HepG2 (cell line): ENCODE results near the gene TATDN2. TPM values are rescaled to one million over a fixed set of nuclear protein-coding genes. Genes with fewer than 3 reads are reported as not detected.
A peak's percentile ranks its signal among the peaks of the same experiment; 100 is the strongest.

ENCODE experiments used
- ATAC-seq: fragments of 200-7000 bp; cut with Tn5 transposase; 3 replicates; pipeline ENCODE4 v1.9.1; 2020; ENCODE audit warnings: mild to moderate bottlenecking, moderate library complexity
- BruUV-seq: library from RNA; stranded (reverse); fragments of 400-500 nt; replicated peaks from 2 replicates; lab custom pipeline; 2021; lab: Mats Ljungman, UMichigan
- CTCF ChIA-PET: fragments of 300-600 bp; formaldehyde crosslinking; extraction: SDS; loops from one replicate; lab custom pipeline; 2021; ENCODE audit warnings: low total read pairs, inconsistent platforms, low intra/inter-chr PET ratio; lab: Yijun Ruan, JAX
- POLR2A ChIA-PET: fragments of 350-600 bp; sonication (Branson Sonifier 250); formaldehyde crosslinking; loops from one replicate; lab custom pipeline; 2020; ENCODE audit warnings: antibody characterized with exemption, inconsistent platforms; lab: Yijun Ruan, JAX
- DNase-seq: peaks from one replicate; pipeline ENCODE4 v3.0.0-alpha.2; 2015; ENCODE audit warnings: low spot score
- FAIRE-seq: peaks from 3 replicates; lab custom pipeline; 2011; peaks lifted over from hg19 to GRCh38; lab: Jason Lieb, UNC
- H2AFZ ChIP-seq: one replicate; pipeline ENCODE4 v1.6.1; 2011; ENCODE audit warnings: low read length, inconsistent platforms
- H3K27ac ChIP-seq: fragments of 300-600 bp; 3 replicates; pipeline ENCODE4 v1.8.0; 2011; ENCODE audit warnings: mixed run types, mild to moderate bottlenecking, mixed read lengths, low read length, inconsistent platforms; ENCODE audit not compliant: insufficient read depth; ENCODE audit errors: extremely low read length
- H3K27me3 ChIP-seq, 2 experiments: fragments of 200-600 bp in 1 of 2; 2 replicates in 1 of 2; 3 replicates in 1 of 2; pipeline versions ENCODE4 v1.6.0 to v1.8.0; 2011; ENCODE audit warnings: low read length in 2 of 2, mild to moderate bottlenecking in 2 of 2, moderate library complexity in 2 of 2, inconsistent platforms in 1 of 2; ENCODE audit not compliant: insufficient read depth in 2 of 2, control insufficient read depth in 1 of 2
- H3K36me3 ChIP-seq, 2 experiments: fragments of 200-600 bp in 1 of 2; replicated peaks in 1 of 2; 2 replicates in 1 of 2; 3 replicates in 1 of 2; pipeline versions ENCODE4 v1.5.1 to v1.8.0; 2011; ENCODE audit warnings: low read length in 2 of 2, inconsistent platforms in 1 of 2; ENCODE audit not compliant: insufficient read depth in 2 of 2, control insufficient read depth in 1 of 2
- H3K4me1 ChIP-seq: 2 replicates; pipeline ENCODE4 v1.5.1; 2012; ENCODE audit warnings: low read length, inconsistent platforms; ENCODE audit not compliant: insufficient read depth
- H3K4me2 ChIP-seq: 2 replicates; pipeline ENCODE4 v1.6.0; 2011; ENCODE audit warnings: low read depth, low read length, inconsistent platforms
- H3K4me3 ChIP-seq, 3 experiments: fragments of 200-600 bp in 1 of 3; sonication (generic), shearing (Covaris generic) in 1 of 3; replicated peaks in 1 of 3; 2 replicates each; pipeline ENCODE4 v1.5.1; 2011 to 2016; ENCODE audit warnings: low read length in 3 of 3, inconsistent platforms in 2 of 3, low read depth in 2 of 3, mild to moderate bottlenecking in 2 of 3, control low read depth in 1 of 3, mixed read lengths in 1 of 3; ENCODE audit not compliant: insufficient read depth in 1 of 3
- H3K79me2 ChIP-seq: one replicate; pipeline ENCODE4 v1.6.1; 2011; ENCODE audit warnings: low read length, inconsistent platforms; ENCODE audit not compliant: insufficient read depth
- H3K9ac ChIP-seq: 2 replicates; pipeline ENCODE4 v1.6.0; 2011; ENCODE audit warnings: mild to moderate bottlenecking, low read depth, low read length, inconsistent platforms; ENCODE audit not compliant: insufficient read depth
- H3K9me3 ChIP-seq: 2 replicates; pipeline ENCODE4 v1.5.1; 2012; ENCODE audit warnings: mild to moderate bottlenecking, low read length
- H4K20me1 ChIP-seq: 2 replicates; pipeline ENCODE4 v1.6.0; 2011; ENCODE audit warnings: inconsistent platforms, mild to moderate bottlenecking, low read length, moderate library complexity; ENCODE audit not compliant: insufficient read depth
- ADNP ChIP-seq: sonication (generic); formaldehyde crosslinking; IDR thresholded peaks from 2 replicates; pipeline ENCODE4 v1.4.0; 2020; ENCODE audit warnings: missing genetic modification reagents
- BORCS8-MEF2B ChIP-seq: sonication (generic); formaldehyde crosslinking; IDR thresholded peaks from 2 replicates; pipeline ENCODE4 v1.8.0; 2022; ENCODE audit warnings: mild to moderate bottlenecking, missing genetic modification reagents
- CBX1 ChIP-seq: IDR thresholded peaks from one replicate; pipeline ENCODE4 v1.6.1; 2016; ENCODE audit warnings: antibody characterized with exemption, low read depth
- CBX2 ChIP-seq, 2 experiments: fragments of 200-600 bp in 1 of 2; sonication (generic); formaldehyde crosslinking in 1 of 2; IDR thresholded peaks; 2 replicates each; pipeline versions ENCODE4 v1.7.0 to v1.8.1; 2018 to 2022; ENCODE audit warnings: low read depth in 2 of 2, low read length in 1 of 2, mild to moderate bottlenecking in 1 of 2, missing genetic modification reagents in 1 of 2
- CENPBD1 ChIP-seq: sonication (generic); formaldehyde crosslinking; IDR thresholded peaks from 2 replicates; pipeline ENCODE4 v1.8.0; 2022; ENCODE audit warnings: missing genetic modification reagents, low read depth, mild to moderate bottlenecking, borderline replicate concordance
- ETV6 ChIP-seq: sonication (generic); formaldehyde crosslinking; conservative IDR thresholded peaks from 2 replicates; pipeline ENCODE4 v1.4.0; 2020; ENCODE audit warnings: missing genetic modification reagents
- HOXA9 ChIP-seq: sonication (generic); formaldehyde crosslinking; IDR thresholded peaks from 2 replicates; pipeline ENCODE4 v1.8.1; 2022; ENCODE audit warnings: missing genetic modification reagents, mild to moderate bottlenecking, moderate library complexity, borderline replicate concordance
- HOXD1 ChIP-seq: sonication (generic); formaldehyde crosslinking; IDR thresholded peaks from 2 replicates; pipeline ENCODE4 v1.5.0; 2020; ENCODE audit warnings: missing genetic modification reagents
- KLF11 ChIP-seq: IDR thresholded peaks from 2 replicates; pipeline ENCODE4 v1.6.1; 2016; ENCODE audit warnings: missing compliant biosample characterization
- NCOA1 ChIP-seq: sonication (generic); formaldehyde crosslinking; IDR thresholded peaks from 2 replicates; pipeline ENCODE4 v1.9.0; 2021; ENCODE audit warnings: missing genetic modification reagents
- POLR2A ChIP-seq, 2 experiments: IDR thresholded peaks; 2 replicates each; pipeline ENCODE4 v1.6.1; 2011; ENCODE audit warnings: low read depth in 2 of 2, low read length in 2 of 2, mild to moderate bottlenecking in 1 of 2, moderate library complexity in 1 of 2; ENCODE audit not compliant: insufficient read depth in 1 of 2
- POLR2AphosphoS2 ChIP-seq: IDR thresholded peaks from 2 replicates; pipeline ENCODE4 v1.6.1; 2011; ENCODE audit warnings: low read depth, low read length, improper control_type of control experiment
- RBFOX2 ChIP-seq: fragments of 200-400 bp; formaldehyde crosslinking; IDR thresholded peaks from 2 replicates; pipeline ENCODE4 v1.6.1; 2017; ENCODE audit warnings: low read depth, mild to moderate bottlenecking, low read length
- RBM22 ChIP-seq: fragments of 200-400 bp; formaldehyde crosslinking; optimal IDR thresholded peaks from 2 replicates; pipeline ENCODE3; 2017; ENCODE audit warnings: mild to moderate bottlenecking, low read length, moderate library complexity
- REL ChIP-seq: sonication (generic); formaldehyde crosslinking; conservative IDR thresholded peaks from 2 replicates; pipeline ENCODE4 v1.8.0; 2022; ENCODE audit warnings: mild to moderate bottlenecking, missing genetic modification reagents, moderate library complexity
- SRSF1 ChIP-seq: fragments of 200-400 bp; formaldehyde crosslinking; optimal IDR thresholded peaks from 2 replicates; pipeline ENCODE3; 2017; ENCODE audit warnings: mild to moderate bottlenecking, low read depth, low read length, moderate library complexity
- THYN1 ChIP-seq: sonication (generic); formaldehyde crosslinking; IDR thresholded peaks from 2 replicates; pipeline ENCODE4 v1.8.1; 2023; ENCODE audit warnings: low read depth, mild to moderate bottlenecking, moderate library complexity, missing genetic modification reagents, borderline replicate concordance
- ZBTB34 ChIP-seq: sonication (generic); formaldehyde crosslinking; IDR thresholded peaks from 2 replicates; pipeline ENCODE4 v1.8.0; 2022; ENCODE audit warnings: mild to moderate bottlenecking, missing genetic modification reagents
- ZNF468 ChIP-seq: sonication (generic); formaldehyde crosslinking; IDR thresholded peaks from 2 replicates; pipeline ENCODE4 v1.8.0; 2022; ENCODE audit warnings: mild to moderate bottlenecking, moderate library complexity, missing genetic modification reagents
- ZNF607 ChIP-seq: sonication (generic); formaldehyde crosslinking; IDR thresholded peaks from 2 replicates; pipeline ENCODE4 v1.5.1; 2020; ENCODE audit warnings: missing genetic modification reagents, mild to moderate bottlenecking, borderline replicate concordance
- ZNF746 ChIP-seq: sonication (generic); formaldehyde crosslinking; IDR thresholded peaks from 2 replicates; pipeline ENCODE4 v1.8.0; 2022; ENCODE audit warnings: mild to moderate bottlenecking, missing genetic modification reagents
- ZNF773 ChIP-seq: sonication (generic); formaldehyde crosslinking; IDR thresholded peaks from 2 replicates; pipeline ENCODE4 v1.4.0; 2020; ENCODE audit warnings: missing genetic modification reagents, borderline replicate concordance
- ZNF83 ChIP-seq: sonication (generic); formaldehyde crosslinking; IDR thresholded peaks from 2 replicates; pipeline ENCODE4 v1.4.0; 2020; ENCODE audit warnings: missing genetic modification reagents, mild to moderate bottlenecking, borderline replicate concordance
- WGBS: methylation state at CpG from one replicate; pipeline ENCODE4 v1.1.6; 2017; ENCODE audit warnings: low lambda C conversion rate; 5-methylcytosine and 5-hydroxymethylcytosine counted together
- in situ Hi-C: cut with HindIII; loops from 2 replicates; pipeline ENCODE4 v1.10.0; 2017; ENCODE audit warnings: low pct_unique_long_range_greater_than_20kb; ENCODE audit not compliant: extremely low pct_ligation_motif_present
- intact Hi-C: fragments of 100-400 bp; cut with micrococcal nuclease; formaldehyde crosslinking; loops from one replicate; pipeline ENCODE4 v1.10.0; 2022; ENCODE audit not compliant: unreplicated experiment
- polyA plus RNA-seq, 8 experiments: library from polyadenylated mRNA; depleted of rRNA in 3 of 8; stranded (reverse) in 7 of 8; unstranded in 1 of 8; fragments of >200 nt; fragmentation: Illumina TruSeq in 4 of 8; extraction: Trizol in 4 of 8; gene quantifications; 2 replicates each; pipeline versions ENCODE4 v1.2.1 to v1.2.3, GENCODE V29; 2011 to 2016; ENCODE audit warnings: low read depth in 4 of 8, missing spikeins in 1 of 8, mixed read lengths in 1 of 8; ENCODE audit not compliant: insufficient read depth in 1 of 8
- total RNA-seq, 5 experiments: library from RNA; depleted of rRNA; stranded (reverse); fragments of >200 nt; fragmentation: Illumina TruSeq; extraction: Trizol; gene quantifications; 2 replicates each; pipeline ENCODE4 v1.2.3, GENCODE V29; 2016; ENCODE audit warnings: low read depth in 1 of 5

TATDN2 gene
- total and polyA plus RNA-seq, 2 of the 13 experiments (the other 11 are each of a cell fraction or from before 2014, with no cell fraction given), result 12.1 to 21.9 TPM

GRCh38 chr3:10303105-10303504, 54.8 kb downstream of the TATDN2 start:
- H3K79me2 ChIP-seq, result no peaks in the 10 kb centered on the region
- in situ Hi-C loops, result no loop called here
- intact Hi-C loops, result no loop called here
- CTCF ChIA-PET, result no interaction called here
- peaks cover 10% of the 10 kb centered on the region; the same call in 1 of the 2 replicates for H4K20me1 ChIP-seq
- H3K9me3 ChIP-seq, result no peaks in the 10 kb centered on the region
- no peak overlapping the region for H3K27ac ChIP-seq
- H3K4me1 ChIP-seq, result no peaks in the 10 kb centered on the region
- TF ChIP-seq SRSF1, result no peak
- TF ChIP-seq KLF11 (CRISPR knock-in tag), result no peak
- no peak for TF ChIP-seq NCOA1 (CRISPR knock-in tag)
- TF ChIP-seq ZNF607, result no peak
- peak; percentile 62 for TF ChIP-seq RBM22
- TF ChIP-seq POLR2AphosphoS2, result 0 out of 2 replicates have a peak, but pooled peaks have one; percentile 9
- TF ChIP-seq ZBTB34 (CRISPR knock-in tag), result no peak
- no peak for TF ChIP-seq ETV6 (CRISPR knock-in tag)
- 0 out of 2 replicates have a peak, but pooled peaks have one; percentile 38 for TF ChIP-seq RBFOX2
- no peak for TF ChIP-seq REL (CRISPR knock-in tag)
- no peak for TF ChIP-seq ADNP (CRISPR knock-in tag)
- TF ChIP-seq BORCS8-MEF2B (CRISPR knock-in tag), result no peak
- TF ChIP-seq CBX2 (IDR thresholded peaks at IDR 0.05; ENCODE audit: low read depth, low read length), result no peak
- TF ChIP-seq CBX2 (CRISPR knock-in tag; IDR thresholded peaks at IDR 0.05; ENCODE audit: low read depth), result no peak
- TF ChIP-seq ZNF83 (CRISPR knock-in tag), result no peak
- no peak for TF ChIP-seq ZNF468 (CRISPR knock-in tag)
- no peak for TF ChIP-seq CBX1
- no peak for TF ChIP-seq ZNF773
- TF ChIP-seq THYN1 (CRISPR knock-in tag), result no peak
- TF ChIP-seq POLR2A (IDR thresholded peaks at IDR 0.05; ENCODE audit: insufficient read depth in 1 of 2, low read depth in 2 of 2, low read length in 2 of 2), result 0 out of 4 replicates have a peak, but pooled peaks of 1 of the 2 experiments have one; percentile 15
- no peak for TF ChIP-seq HOXA9 (CRISPR knock-in tag)
- TF ChIP-seq ZNF746 (CRISPR knock-in tag), result no peak
- TF ChIP-seq HOXD1 (CRISPR knock-in tag), result no peak
- no peak for TF ChIP-seq CENPBD1 (CRISPR knock-in tag)
- DNase-seq (no peak), ATAC-seq (no peak), FAIRE-seq (no peak)
- H3K4me3 ChIP-seq, result no peak overlapping the region
- no peak overlapping the region for H2AFZ ChIP-seq
- no peaks in the 10 kb centered on the region for H3K27me3 ChIP-seq
- BruUV-seq, result no TSS peak
- POLR2A ChIA-PET, result no interaction called here
- H3K9ac ChIP-seq, result no peak overlapping the region
- 95% methylated on average over 9 of the region's 9 CpGs for WGBS
- peaks cover 43 to 83% of the 10 kb centered on the region in 2 experiments for H3K36me3 ChIP-seq
- H3K4me2 ChIP-seq, result no peak overlapping the region
